Esophagus muscularis mucosa (tissue), 4 donors: ENCODE measurements around the gene CHCHD6.

Experiments used
- EP300 ChIP-seq: sonication (generic); formaldehyde crosslinking; IDR thresholded peaks from one replicate; pipeline ENCODE4 v1.6.1; 2017; ENCODE audit warnings: antibody characterized with exemption
- POLR2A ChIP-seq: fragments of 450-650 bp; IDR thresholded peaks from one replicate; pipeline ENCODE4 v1.6.1; 2017; ENCODE audit warnings: antibody characterized with exemption, moderate library complexity, mild to moderate bottlenecking, low read depth
- POLR2AphosphoS5 ChIP-seq, 2 donors: sonication (generic); formaldehyde crosslinking; IDR thresholded peaks; one replicate each; pipeline ENCODE4 v1.6.1; 2017; ENCODE audit warnings: antibody characterized with exemption in 2 of 2
- TF ChIP-seq, protein P1 (sequence below), 3 experiments: fragments of 200-600 bp in 2 of 3; fragments of 450-650 bp in 1 of 3; sonication (generic) in 2 of 3; IDR thresholded peaks; one replicate each; pipeline ENCODE4 v1.5.1; 2017 to 2019; ENCODE audit warnings: antibody characterized with exemption in 3 of 3, mild to moderate bottlenecking in 2 of 3, moderate library complexity in 1 of 3

DNA sequence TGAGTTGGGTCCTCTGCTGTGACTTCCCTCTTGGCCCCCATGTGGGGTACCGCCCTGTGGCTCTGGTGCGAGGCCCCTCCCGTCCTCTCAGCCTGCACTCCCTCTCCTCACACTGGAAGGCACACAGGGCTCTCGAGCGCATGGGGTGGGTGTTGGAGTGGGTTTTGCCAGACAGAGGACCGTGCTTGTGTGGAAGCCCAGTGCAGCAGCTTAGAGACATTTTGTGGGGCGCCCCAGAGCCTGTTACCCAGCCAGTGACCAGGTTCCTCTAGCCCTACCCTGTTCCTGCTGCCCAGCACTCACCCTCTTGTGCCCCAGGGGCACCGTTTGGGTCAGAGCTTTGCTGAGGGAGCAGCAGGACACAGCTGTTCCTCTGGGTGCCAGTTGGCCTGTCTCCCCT lies 288.7 kb downstream of the CHCHD6 start:
- TF ChIP-seq POLR2A: no peak
- TF ChIP-seq, protein P1, sequence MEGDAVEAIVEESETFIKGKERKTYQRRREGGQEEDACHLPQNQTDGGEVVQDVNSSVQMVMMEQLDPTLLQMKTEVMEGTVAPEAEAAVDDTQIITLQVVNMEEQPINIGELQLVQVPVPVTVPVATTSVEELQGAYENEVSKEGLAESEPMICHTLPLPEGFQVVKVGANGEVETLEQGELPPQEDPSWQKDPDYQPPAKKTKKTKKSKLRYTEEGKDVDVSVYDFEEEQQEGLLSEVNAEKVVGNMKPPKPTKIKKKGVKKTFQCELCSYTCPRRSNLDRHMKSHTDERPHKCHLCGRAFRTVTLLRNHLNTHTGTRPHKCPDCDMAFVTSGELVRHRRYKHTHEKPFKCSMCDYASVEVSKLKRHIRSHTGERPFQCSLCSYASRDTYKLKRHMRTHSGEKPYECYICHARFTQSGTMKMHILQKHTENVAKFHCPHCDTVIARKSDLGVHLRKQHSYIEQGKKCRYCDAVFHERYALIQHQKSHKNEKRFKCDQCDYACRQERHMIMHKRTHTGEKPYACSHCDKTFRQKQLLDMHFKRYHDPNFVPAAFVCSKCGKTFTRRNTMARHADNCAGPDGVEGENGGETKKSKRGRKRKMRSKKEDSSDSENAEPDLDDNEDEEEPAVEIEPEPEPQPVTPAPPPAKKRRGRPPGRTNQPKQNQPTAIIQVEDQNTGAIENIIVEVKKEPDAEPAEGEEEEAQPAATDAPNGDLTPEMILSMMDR (IDR thresholded peaks at IDR 0.05): no peak
- TF ChIP-seq EP300: no peak
- no peak for TF ChIP-seq POLR2AphosphoS5 (IDR thresholded peaks at IDR 0.05)
